ENCODE measurements around the gene PATL1.
A peak's percentile ranks its signal among the peaks of the same experiment; 100 is the strongest.
"Not testable (repeated sequence)": the region's sequence is repeated elsewhere in the genome, so short reads cannot be mapped to it uniquely, and the experiment has no call there.

PATL1 gene

GRCh38 chr11:59689015-59689414 lies 20.2 kb upstream of the PATL1 start:
- Histone ChIP-seq H3F3A (ENCODE audit: insufficient read depth) (no peaks in the 10 kb centered on the region), H3K27ac (ENCODE audit: low read depth, low read length) (no peak overlapping the region), H3K79me2 (ENCODE audit: insufficient read depth, low read length) (no peaks in the 10 kb centered on the region), H3K36me3 (ENCODE audit: low read length) (no peaks in the 10 kb centered on the region), H3K9me3 (ENCODE audit: insufficient read depth, low read length) (no peaks in the 10 kb centered on the region), H3K4me2 (ENCODE audit: low read depth, low read length, poor library complexity, severe bottlenecking) (no peak overlapping the region), H3K9me2 (replicated peaks; ENCODE audit: insufficient read depth, low read length) (no peaks in the 10 kb centered on the region), H3K9ac (ENCODE audit: low read length) (no peak overlapping the region), H3K4me3 (ENCODE audit: insufficient read depth, low read length, poor library complexity, severe bottlenecking) (no peak overlapping the region), H2AFZ (ENCODE audit: low read depth, low read length, severe bottlenecking) (no peak overlapping the region), H4K20me1 (ENCODE audit: low read depth, low read length) (no peaks in the 10 kb centered on the region), H3K27me3 (ENCODE audit: low read length) (peaks cover 4% of the 10 kb centered on the region; the same call in 1 of the 2 replicates)
- TF ChIP-seq CTCF (IDR thresholded peaks at IDR 0.05; ENCODE audit: insufficient read depth, low read length, poor library complexity, severe bottlenecking), result no peak
- no peak for TF ChIP-seq EZH2phosphoT487 (conservative IDR thresholded peaks at IDR 0.05; ENCODE audit: low read length)

GRCh38 chr11:59681260-59681725 lies 12.5 kb upstream of the PATL1 start:
- not testable (repeated sequence) for H3K9ac ChIP-seq (ENCODE audit: low read length); H3K79me2 ChIP-seq (ENCODE audit: insufficient read depth, low read length); H4K20me1 ChIP-seq (ENCODE audit: low read depth, low read length); H3K4me2 ChIP-seq (ENCODE audit: low read depth, low read length, poor library complexity, severe bottlenecking); H3K27ac ChIP-seq (ENCODE audit: low read depth, low read length); H3K36me3 ChIP-seq (ENCODE audit: low read length); H3K4me3 ChIP-seq (ENCODE audit: insufficient read depth, low read length, poor library complexity, severe bottlenecking); H3K9me3 ChIP-seq (ENCODE audit: insufficient read depth, low read length); H3K27me3 ChIP-seq (ENCODE audit: low read length); H3K9me2 ChIP-seq (replicated peaks; ENCODE audit: insufficient read depth, low read length); H3F3A ChIP-seq (ENCODE audit: insufficient read depth); H2AFZ ChIP-seq (ENCODE audit: low read depth, low read length, severe bottlenecking)

- H3K27me3 ChIP-seq (ENCODE audit: low read length), result no peaks in the 10 kb centered on the region
- H3K4me3 ChIP-seq (ENCODE audit: insufficient read depth, low read length, poor library complexity, severe bottlenecking), result no peak overlapping the region
- no peak overlapping the region for H2AFZ ChIP-seq (ENCODE audit: low read depth, low read length, severe bottlenecking)
- no peak overlapping the region for H3K27ac ChIP-seq (ENCODE audit: low read depth, low read length)
- no peak overlapping the region for H3K9ac ChIP-seq (ENCODE audit: low read length)
- H3F3A ChIP-seq (ENCODE audit: insufficient read depth), result no peaks in the 10 kb centered on the region
- H3K36me3 ChIP-seq (ENCODE audit: low read length), result no peaks in the 10 kb centered on the region
- H3K9me3 ChIP-seq (ENCODE audit: insufficient read depth, low read length), result no peaks in the 10 kb centered on the region
- H3K79me2 ChIP-seq (ENCODE audit: insufficient read depth, low read length), result no peaks in the 10 kb centered on the region
- no peaks in the 10 kb centered on the region for H4K20me1 ChIP-seq (ENCODE audit: low read depth, low read length)
- H3K9me2 ChIP-seq (replicated peaks; ENCODE audit: insufficient read depth, low read length), result no peaks in the 10 kb centered on the region
- TF ChIP-seq CTCF (IDR thresholded peaks at IDR 0.05; ENCODE audit: insufficient read depth, low read length, poor library complexity, severe bottlenecking) (peak; percentile 84), EZH2phosphoT487 (conservative IDR thresholded peaks at IDR 0.05; ENCODE audit: low read length) (no peak)
- no peak overlapping the region for H3K4me2 ChIP-seq (ENCODE audit: low read depth, low read length, poor library complexity, severe bottlenecking)
Observed at GRCh38 chr11:59680287-59681154, 11.7 kb upstream of the PATL1 start.

GRCh38 chr11:59679347-59679746 lies 10.5 kb upstream of the PATL1 start:
- Histone ChIP-seq H3K9me2 (replicated peaks; ENCODE audit: insufficient read depth, low read length) (no peaks in the 10 kb centered on the region), H3F3A (ENCODE audit: insufficient read depth) (no peaks in the 10 kb centered on the region), H3K27ac (ENCODE audit: low read depth, low read length) (no peak overlapping the region), H3K79me2 (ENCODE audit: insufficient read depth, low read length) (no peaks in the 10 kb centered on the region), H3K4me2 (ENCODE audit: low read depth, low read length, poor library complexity, severe bottlenecking) (no peak overlapping the region), H3K36me3 (ENCODE audit: low read length) (no peaks in the 10 kb centered on the region), H4K20me1 (ENCODE audit: low read depth, low read length) (no peaks in the 10 kb centered on the region), H2AFZ (ENCODE audit: low read depth, low read length, severe bottlenecking) (no peak overlapping the region), H3K9ac (ENCODE audit: low read length) (no peak overlapping the region), H3K4me3 (ENCODE audit: insufficient read depth, low read length, poor library complexity, severe bottlenecking) (no peak overlapping the region), H3K9me3 (ENCODE audit: insufficient read depth, low read length) (no peaks in the 10 kb centered on the region), H3K27me3 (ENCODE audit: low read length) (no peaks in the 10 kb centered on the region)
- TF ChIP-seq CTCF (IDR thresholded peaks at IDR 0.05; ENCODE audit: insufficient read depth, low read length, poor library complexity, severe bottlenecking) (no peak), EZH2phosphoT487 (conservative IDR thresholded peaks at IDR 0.05; ENCODE audit: low read length) (no peak)

All from SU-DHL-6 (cell line).